MM.1S (cell line): ENCODE measurements around the gene DHRS3.

Experiments used
- CTCF ChIP-seq: fragments of 300-600 bp; sonication (generic); IDR thresholded peaks from 2 replicates; pipeline ENCODE4 v1.5.1; 2016; ENCODE audit warnings: antibody characterized with exemption, low read length, mixed read lengths
- EZH2 ChIP-seq: fragments of 300-600 bp; sonication (generic); optimal IDR thresholded peaks from 2 replicates; pipeline ENCODE3; 2017; ENCODE audit warnings: low read depth, mild to moderate bottlenecking, antibody characterized with exemption, low read length, mixed read lengths
- EZH2phosphoT487 ChIP-seq: fragments of 300-600 bp; sonication (generic); IDR thresholded peaks from 2 replicates; pipeline ENCODE4 v1.6.1; 2018; ENCODE audit warnings: antibody characterized with exemption, low read length

DNA sequence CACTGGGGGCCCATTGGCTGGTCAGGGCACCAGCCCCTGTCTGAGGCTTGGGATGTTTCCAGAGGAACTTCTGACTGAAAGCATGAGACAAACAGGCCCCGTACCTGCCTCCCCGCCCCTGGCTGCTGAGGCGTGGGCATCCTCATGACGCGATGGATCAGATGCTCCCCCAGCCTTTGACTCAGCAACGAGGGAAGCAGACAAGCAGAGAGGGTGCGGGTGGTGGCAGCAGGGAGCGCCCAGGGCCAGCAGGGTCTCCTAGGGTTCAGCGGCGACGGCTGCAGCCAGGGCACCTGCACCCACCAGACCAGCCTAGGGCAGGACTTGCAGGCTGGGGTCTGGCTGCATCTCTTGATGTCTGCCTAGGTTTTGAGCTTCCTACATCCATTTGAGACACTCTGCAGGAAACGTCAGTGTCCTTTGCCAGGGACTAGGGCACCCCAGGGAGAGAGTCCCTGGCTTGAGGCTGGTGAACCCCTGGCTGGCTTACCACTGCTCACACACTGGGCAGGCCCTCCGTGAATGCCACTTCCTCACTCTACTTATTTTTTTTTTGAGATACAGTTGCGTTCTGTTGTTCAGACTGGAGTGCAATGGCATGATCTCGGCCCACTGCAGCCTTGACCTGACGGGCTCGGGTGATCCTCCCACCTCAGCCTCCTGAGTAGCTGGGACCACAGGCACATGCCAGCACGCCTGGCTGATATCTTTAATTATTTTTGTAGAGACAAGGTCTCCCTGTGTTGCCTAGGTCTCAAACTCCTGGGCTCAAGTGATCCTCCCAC is 63.3 kb downstream of the DHRS3 start:
- TF ChIP-seq CTCF, result no peak
- TF ChIP-seq EZH2, result no peak
- no peak for TF ChIP-seq EZH2phosphoT487
